K562 (cell line): ENCODE data around the gene TPO.

Experiments
- CHD4 ChIP-seq: fragments of 200-600 bp; sonication (generic); IDR thresholded peaks from 3 replicates; pipeline ENCODE4 v1.6.1; 2012; ENCODE audit warnings: low read depth, mild to moderate bottlenecking, mixed read lengths, low read length, inconsistent platforms; ENCODE audit not compliant: insufficient read depth, insufficient replicate concordance, poor library complexity, severe bottlenecking
- CTCF ChIP-seq, 3 experiments: IDR thresholded peaks in 2 of 3; conservative IDR thresholded peaks in 1 of 3; 2 replicates each; pipeline ENCODE4 v1.5.1; 2011 to 2012; ENCODE audit warnings: low read length in 3 of 3, mild to moderate bottlenecking in 3 of 3, control low read depth in 2 of 3, improper control_type of control experiment in 1 of 3, inconsistent platforms in 1 of 3, low read depth in 1 of 3, mixed read lengths in 1 of 3, moderate library complexity in 1 of 3; ENCODE audit not compliant: insufficient read depth in 2 of 3
- EZH2 ChIP-seq: IDR thresholded peaks from 2 replicates; pipeline ENCODE4 v1.6.1; 2012; ENCODE audit warnings: low read depth, mild to moderate bottlenecking, inconsistent platforms, low read length, borderline replicate concordance
- JUND ChIP-seq, 2 experiments: IDR thresholded peaks; 2 replicates in 1 of 2; 3 replicates in 1 of 2; pipeline ENCODE4 v1.6.1; 2011; ENCODE audit warnings: borderline replicate concordance in 2 of 2, low read depth in 2 of 2, low read length in 2 of 2, improper control_type of control experiment in 1 of 2, missing biosample characterization in 1 of 2, missing genetic modification characterization in 1 of 2, missing genetic modification reagents in 1 of 2
- KDM1A ChIP-seq, 2 experiments: fragments of 450-650 bp; IDR thresholded peaks; 2 replicates each; pipeline ENCODE4 v1.6.1; 2016; ENCODE audit warnings: mild to moderate bottlenecking in 2 of 2
- ZFP30 ChIP-seq: fragments of 250-450 bp; sonication (Bioruptor Pico); IDR thresholded peaks from 2 replicates; pipeline ENCODE4 v1.8.0; 2022; ENCODE audit warnings: moderate library complexity, mild to moderate bottlenecking, inconsistent platforms, borderline replicate concordance
- TF ChIP-seq, protein P1 (sequence below): sonication (generic); formaldehyde crosslinking; IDR thresholded peaks from 2 replicates; pipeline ENCODE4 v1.8.0; 2023; ENCODE audit warnings: mild to moderate bottlenecking, missing genetic modification reagents

DNA sequence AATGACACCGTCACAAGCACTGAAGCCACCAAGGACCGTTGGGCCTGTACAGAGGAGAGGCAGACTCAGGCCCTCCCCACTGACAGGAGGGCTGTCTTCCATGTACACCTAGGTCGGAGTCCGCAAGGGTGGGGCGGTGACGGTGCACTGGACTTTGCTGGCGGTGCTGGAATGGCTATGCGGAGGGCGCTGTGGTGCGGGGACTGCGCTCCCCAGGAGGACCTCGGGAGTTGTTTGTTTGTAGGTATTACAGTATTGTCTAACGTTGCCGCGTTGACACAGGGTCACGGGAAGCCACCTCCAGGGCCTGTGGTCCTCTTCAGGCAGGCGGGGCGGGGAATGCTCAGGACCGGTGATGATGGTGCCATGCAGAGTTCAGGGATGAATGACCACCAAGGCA, 126.2 kb downstream of the TPO start:
- TF ChIP-seq, protein P1, sequence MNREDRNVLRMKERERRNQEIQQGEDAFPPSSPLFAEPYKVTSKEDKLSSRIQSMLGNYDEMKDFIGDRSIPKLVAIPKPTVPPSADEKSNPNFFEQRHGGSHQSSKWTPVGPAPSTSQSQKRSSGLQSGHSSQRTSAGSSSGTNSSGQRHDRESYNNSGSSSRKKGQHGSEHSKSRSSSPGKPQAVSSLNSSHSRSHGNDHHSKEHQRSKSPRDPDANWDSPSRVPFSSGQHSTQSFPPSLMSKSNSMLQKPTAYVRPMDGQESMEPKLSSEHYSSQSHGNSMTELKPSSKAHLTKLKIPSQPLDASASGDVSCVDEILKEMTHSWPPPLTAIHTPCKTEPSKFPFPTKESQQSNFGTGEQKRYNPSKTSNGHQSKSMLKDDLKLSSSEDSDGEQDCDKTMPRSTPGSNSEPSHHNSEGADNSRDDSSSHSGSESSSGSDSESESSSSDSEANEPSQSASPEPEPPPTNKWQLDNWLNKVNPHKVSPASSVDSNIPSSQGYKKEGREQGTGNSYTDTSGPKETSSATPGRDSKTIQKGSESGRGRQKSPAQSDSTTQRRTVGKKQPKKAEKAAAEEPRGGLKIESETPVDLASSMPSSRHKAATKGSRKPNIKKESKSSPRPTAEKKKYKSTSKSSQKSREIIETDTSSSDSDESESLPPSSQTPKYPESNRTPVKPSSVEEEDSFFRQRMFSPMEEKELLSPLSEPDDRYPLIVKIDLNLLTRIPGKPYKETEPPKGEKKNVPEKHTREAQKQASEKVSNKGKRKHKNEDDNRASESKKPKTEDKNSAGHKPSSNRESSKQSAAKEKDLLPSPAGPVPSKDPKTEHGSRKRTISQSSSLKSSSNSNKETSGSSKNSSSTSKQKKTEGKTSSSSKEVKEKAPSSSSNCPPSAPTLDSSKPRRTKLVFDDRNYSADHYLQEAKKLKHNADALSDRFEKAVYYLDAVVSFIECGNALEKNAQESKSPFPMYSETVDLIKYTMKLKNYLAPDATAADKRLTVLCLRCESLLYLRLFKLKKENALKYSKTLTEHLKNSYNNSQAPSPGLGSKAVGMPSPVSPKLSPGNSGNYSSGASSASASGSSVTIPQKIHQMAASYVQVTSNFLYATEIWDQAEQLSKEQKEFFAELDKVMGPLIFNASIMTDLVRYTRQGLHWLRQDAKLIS (CRISPR knock-in tag) = no peak
- no peak for TF ChIP-seq CTCF (IDR thresholded peaks at IDR 0.05 in 2 of 3, conservative IDR thresholded peaks at IDR 0.05 in 1 of 3; ENCODE audit: insufficient read depth in 2 of 3, low read depth in 1 of 3, low read length in 3 of 3)
- TF ChIP-seq JUND (IDR thresholded peaks at IDR 0.05; ENCODE audit: borderline replicate concordance, low read depth, low read length) = no peak
- TF ChIP-seq JUND (tag; IDR thresholded peaks at IDR 0.05; ENCODE audit: borderline replicate concordance, low read depth, low read length) = no peak
- TF ChIP-seq CHD4 = no peak
- no peak for TF ChIP-seq ZFP30
- no peak for TF ChIP-seq EZH2
- TF ChIP-seq KDM1A (IDR thresholded peaks at IDR 0.05) = no peak
